Activated CD4-positive, alpha-beta T cell treated with anti-CD3 and anti-CD28 coated beads, Interleukin-2, amount 50 U/mL, for 1 hour (primary cell): ENCODE results near the gene TMEM53.

Experiments used
- DNase-seq: peaks from one replicate; pipeline ENCODE4 v3.0.0-alpha.2; 2020

Gene TMEM53

DNA sequence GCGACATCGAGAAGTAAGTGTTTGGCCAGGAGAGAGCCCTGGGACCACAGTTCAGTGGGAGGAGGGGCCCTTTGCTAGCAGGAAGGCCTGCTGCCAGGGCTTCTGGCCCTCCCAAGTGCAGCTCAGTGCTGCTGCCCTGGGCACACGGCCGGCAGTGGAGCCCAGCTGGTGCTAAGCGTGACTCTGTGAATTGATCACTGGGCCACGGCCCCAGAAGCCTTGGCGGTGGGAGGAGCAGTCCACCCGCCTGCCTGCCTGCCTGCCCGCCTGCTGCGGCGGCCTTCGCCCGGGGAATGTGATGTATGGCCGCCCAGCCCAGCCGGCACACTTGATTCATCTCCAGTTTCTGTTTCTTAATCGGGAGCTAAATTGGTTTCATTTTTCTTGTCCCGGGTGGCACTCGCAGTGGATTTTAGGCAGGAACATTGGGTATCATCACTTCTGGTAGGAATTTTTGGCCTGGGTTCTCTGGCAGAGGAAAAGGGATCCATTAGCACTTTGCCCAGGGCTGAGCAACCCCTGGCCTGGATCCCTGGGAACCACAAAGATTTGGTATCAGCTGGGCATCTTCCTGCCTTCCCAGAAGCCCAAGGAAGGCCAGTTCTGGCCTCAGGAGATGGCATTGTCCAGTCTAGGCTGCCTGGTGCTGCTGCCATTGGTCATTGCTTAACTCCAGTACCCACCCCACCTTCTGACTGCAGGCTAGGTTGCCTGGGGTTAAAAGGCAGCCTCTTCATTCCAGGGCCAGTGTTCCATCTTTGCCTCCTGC is 28.6 kb downstream of the TMEM53 start:
- DNase-seq = no peak

DNA sequence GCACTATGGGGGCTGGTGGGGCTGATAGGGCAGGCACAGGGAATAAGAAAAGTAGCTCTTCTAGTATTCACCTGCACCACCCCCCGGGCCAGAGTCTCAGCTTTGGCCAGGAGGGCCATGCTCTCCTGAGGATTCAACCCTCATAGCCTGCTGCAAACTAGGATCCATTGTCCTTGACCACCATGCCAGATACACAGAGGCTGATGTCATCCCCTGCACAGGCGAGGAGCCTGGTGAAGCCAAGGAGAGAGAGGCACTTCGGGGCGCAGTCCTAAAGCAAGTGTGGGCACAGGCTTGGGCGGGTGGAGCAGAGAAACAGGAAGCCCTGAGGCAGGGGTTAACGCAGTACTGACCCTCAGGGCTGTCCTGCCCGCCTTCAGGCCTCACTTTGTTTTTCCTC is 29.5 kb downstream of the TMEM53 start:
- no peak for DNase-seq

DNA sequence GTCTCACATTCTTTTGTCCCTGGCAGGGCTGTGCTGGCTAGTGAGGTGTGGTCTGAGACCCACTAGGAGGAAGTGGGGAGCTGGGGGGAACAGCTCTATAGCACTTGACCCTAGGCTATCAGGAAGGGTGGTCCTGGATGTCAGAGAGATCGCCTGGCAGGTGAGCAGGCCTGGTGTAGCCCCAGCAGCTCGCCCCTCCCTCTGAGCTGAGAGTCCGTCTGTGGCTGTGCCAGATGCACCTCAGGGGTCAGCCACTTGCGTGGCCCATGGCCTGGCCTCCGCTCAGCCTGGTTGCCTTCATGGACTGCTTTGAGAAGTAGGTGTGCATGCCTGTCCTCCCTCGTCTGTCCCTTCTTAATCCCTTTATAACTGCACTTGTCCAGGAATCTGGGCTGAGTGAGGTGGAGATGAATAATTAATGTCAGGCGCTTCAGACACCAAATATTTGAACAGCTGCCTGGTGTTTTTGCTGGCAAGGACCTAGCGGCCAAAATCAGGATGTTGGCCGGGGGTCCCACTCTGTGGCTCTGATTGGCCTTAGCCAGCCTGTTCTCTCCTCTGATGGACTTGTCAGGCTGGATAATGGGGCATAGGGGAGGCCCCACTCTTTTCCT is 30.5 kb downstream of the TMEM53 start:
- no peak for DNase-seq

DNA sequence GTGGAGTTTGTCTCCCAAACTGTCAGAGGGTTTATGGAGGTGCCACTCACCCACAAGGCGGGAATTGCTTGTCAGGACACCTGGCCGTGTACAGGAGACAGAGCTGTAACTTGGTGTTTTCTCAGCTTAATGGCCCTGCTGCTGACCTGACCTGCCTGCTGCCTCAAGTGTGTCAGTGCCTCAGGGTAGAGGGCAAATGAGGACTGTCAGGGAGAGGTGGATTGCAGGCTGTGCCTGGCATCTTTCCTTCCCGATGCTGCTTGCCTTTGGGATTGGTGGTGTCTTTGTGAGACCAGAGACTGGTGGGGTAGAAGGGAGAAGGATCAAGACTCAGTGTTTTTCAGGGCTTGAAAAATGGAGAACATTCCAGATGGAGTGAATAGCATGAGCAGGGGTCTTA is 31.4 kb downstream of the TMEM53 start:
- no peak for DNase-seq

DNA sequence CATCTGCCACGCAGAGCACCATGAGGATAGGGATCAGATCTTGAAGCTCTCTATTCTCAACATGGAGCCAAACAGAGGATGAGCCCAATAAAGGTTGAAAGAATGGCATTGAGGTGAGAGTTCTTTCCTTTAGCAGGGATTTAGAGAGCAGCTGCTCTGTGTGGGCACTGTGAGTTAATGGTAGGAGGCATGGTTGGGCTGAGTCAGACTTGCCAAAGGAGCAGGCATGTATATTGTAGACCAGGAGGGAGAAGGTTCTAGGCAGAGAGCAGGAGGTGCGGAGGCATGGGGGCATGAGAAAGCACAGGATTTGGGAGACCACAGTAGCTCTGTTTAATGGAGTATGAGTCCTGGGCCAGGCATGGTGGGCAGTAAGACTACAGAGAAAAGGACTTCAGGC is 32.0 kb downstream of the TMEM53 start:
- no peak for DNase-seq

DNA sequence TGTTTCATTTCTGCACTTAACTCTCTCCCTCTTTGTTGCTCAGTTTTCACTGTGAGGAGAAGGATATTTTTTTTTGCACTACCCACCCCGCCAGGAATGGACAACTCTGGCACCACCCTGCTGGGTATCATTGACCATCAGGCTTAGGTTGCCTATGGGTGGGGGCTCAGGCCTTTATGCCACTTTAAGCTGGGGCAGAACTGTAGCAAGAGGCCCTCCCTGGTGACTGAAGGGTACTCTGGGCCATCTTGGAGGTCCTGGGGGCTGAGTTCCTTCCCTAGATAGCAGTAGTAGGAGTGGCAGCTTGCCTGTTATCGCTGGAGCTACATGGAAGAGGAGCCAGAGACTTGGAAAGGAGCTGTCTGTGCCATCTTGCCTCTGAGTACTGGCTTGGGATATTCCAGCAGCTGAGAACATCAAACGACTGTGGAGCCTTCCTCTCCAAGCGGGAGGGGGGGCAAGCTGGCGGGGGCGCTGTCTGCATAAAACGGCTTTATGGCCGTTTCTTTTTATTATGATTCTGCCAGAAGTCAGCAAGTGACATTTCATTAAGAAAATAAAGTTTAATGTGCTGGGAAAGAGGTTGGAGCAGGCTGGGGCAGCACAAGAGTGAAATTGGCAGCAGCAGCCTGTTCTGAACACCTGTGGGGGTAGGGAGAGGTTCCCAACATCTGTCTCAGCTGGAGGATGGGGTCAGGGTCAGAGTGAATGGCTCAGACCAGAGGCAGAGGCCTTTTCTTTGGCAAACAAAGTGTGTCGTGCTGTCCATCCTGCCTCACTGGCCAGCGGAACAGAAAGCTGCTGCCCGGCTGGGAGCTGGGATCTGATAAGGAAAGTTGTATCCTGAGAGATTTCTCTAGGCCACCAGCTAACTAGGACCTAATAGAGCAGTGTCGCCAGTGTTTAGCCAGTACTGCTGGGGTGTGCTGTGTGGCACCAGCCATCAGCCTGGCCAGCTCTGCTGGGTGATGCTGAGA is 32.9 kb downstream of the TMEM53 start:
- DNase-seq = no peak

DNA sequence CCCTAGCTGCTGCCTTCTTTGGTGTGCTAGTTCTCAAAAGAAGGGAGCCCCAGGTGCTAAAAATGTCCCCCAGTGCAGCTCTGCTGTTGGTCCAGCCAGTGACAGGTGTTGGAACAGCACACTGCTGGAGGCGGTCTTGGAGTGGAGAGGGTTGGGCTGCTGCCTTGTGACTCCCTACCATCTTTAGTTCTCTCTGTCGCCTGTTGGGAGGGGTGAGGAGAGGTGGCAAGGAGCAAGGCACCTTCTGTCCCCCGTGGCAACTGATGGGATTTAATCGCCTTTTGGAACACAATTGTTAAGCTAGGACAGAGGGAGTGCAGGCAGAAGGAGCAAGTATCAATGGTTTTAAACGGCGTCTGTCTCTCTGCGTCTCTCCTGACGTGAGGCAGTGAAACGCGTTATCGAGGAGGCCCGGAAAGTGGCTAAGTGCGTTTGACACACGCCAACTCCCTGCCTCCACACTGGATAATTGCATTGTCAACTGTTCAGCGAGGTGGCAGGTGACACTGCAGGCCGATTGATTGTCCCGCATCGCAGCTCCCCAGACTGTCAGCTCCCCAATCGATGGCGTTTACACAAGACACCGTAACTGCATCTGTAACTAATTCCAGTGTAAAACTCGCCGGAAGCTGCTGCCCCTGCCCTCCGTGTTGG is 34.0 kb downstream of the TMEM53 start:
- DNase-seq = no peak

DNA sequence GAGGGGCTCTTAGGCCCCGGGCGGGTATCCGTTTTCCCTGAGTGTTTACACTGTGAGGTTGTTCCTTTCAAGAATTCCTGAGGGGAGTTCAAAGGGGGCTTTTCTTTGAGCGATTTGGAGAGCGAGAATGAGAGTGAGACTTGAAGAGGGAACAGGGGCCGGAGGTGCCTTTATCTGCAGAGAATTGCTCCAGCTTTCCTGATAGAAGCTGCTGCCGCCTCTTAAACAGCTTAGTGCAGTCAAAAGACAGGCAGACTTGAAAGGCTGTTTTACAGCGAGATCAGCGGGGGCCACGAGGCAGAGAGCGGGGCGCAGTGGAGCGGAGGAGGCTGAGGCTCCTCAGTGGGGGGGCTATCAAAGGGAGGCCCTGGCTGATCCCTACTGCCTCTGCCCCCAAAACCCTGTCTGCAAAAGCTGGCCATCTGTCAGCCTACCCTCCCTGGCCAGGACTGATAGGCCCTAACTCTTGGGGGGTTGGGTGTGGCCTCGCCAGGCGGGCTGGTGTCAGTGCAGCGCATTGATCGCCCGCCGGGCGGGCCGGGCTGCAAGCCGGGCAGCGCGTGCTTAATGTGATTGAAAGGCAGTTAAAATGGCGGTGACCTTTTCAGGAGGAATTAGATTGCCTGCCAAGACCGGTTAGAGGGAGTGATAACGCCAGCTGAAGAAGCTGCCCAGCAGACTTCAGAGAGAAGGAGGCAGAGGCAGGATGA is 36.4 kb downstream of the TMEM53 start:
- DNase-seq = no peak

DNA sequence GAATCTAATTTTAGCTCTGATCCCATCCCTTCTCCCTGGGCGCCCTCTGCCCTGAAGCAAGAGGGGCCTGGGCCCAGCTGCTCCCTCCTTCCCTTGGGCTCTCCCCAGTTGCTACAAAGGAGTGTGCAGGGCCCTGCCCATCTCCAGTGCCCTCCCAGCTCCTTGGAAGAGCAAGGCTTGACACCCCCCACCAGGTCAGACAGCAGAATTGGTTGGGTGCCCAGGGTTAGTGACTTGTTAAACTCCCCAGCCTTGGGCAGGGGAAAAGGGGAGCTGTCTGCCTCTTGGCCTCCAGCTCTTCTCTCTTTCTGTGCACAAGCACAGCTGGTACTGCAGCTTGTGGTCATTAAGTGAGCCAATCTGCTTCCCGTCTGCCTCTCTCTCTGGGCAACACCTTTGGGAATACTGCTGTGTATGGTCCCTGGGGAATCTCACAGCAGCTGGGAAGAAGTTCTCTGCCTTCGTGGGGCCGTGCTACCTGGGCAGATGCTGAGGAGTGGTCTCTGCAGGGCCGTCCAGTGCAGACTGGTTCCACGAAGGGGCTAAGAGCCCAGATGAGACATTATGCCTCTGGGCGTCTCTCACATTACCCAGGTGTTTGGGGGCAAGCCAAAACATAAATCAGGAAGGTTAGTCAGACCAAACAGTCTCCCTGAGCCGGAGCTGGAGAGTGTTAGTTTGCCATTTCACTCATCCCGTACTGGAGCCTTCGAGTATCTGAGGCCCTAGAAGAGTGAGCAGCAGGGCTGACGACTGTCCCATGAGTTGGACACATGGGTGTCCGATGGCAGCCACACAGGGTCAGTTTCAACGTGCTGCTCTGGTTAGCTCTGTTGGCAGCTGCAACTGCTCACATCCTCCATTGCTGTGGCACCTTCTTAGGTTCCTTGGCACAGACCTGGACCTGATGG is 37.3 kb downstream of the TMEM53 start:
- DNase-seq = no peak

DNA sequence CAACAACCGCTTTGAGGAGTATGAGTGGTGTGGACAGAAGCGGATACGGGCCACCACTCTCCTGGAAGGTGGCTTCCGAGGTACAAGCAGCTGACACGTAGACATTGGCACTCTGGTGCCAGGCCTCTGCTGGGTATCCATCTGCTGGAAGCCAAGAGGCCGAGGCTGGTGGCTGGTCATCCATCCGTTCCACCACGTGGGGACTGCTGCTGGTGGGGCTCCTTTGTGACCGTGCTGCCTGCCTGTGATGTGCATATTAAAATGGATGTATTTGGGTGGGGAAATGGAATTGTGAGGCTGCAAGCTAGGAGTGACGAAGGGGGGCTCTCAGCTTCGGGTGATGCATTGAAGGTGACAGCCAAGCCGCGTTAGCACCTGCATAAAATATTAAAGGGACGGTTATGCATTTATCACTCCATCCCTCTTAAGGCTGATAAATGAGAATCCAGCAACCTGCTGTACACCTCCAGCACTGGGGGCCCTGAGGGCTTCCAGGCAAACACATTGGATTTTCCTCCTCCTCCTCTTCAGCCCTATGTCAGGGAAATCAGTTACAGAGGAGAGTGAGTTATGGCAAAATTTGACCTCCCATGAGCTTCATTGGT is 38.1 kb downstream of the TMEM53 start:
- no peak for DNase-seq

DNA sequence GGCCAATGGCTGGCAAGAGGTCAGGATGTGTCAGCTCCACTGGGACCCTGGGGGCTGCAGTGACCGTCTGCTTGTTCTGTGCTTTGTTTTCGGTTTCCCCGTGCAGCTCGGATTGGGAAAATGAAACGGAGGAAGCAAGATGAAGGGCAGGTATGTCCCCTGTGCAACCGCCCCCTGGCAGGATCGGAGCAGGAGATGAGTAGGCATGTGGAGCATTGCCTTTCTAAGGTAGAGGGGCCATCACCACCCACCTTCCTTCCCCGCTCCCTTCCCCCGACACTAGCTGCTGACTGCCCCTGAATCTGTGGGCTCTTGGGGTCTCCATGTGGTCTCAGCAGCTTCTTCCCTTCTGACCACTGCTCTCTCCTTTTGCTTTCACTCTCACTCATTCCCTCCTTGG is 38.8 kb downstream of the TMEM53 start:
- DNase-seq = no peak

DNA sequence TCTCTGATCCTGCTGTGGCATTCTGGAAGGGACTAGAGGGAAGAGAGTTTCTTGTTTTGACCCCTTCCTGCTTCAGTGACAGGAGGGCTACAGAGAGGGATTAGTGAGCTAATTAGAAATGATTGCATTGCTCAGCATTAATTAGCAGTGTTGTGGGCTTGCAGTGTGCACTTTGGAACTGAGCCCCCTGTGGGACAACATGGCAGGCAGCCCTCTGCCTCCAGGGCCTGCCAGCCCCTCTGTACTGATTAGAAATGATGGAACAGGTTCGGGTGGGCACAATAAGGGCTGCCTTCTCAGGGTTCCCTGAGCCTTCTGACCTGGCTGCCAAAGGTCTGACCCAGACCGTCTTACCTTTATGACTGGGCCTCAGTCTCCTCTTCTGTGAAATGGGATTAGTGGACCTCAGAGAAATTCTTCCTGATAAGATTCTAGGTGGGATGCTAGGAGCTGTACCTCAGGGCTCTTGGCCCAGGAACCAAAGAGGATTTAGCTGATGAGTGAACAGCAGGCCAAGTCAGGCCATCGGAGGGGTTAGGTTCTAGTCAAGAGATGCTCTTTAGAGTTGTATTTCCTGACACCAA is 39.6 kb downstream of the TMEM53 start:
- no peak for DNase-seq

DNA sequence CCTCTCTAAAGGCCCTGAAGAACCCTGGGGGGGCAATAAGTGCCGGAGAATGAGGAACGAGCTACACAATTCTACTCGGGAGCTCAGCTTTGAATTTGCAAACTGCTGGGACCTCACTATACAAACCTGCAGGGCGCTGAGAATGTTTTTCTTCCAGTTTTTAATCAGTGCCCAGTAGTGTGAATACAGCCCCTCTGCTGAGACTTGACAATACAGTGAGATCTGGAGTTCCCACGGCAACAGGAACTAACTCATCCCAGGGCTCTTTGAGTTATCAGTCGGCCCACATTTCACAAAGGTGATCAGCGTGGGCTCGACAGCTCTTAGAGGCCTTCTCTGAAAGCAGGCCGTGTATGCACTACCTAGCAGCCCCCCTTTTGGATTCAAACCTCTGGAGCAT is 41.7 kb downstream of the TMEM53 start:
- DNase-seq = no peak

DNA sequence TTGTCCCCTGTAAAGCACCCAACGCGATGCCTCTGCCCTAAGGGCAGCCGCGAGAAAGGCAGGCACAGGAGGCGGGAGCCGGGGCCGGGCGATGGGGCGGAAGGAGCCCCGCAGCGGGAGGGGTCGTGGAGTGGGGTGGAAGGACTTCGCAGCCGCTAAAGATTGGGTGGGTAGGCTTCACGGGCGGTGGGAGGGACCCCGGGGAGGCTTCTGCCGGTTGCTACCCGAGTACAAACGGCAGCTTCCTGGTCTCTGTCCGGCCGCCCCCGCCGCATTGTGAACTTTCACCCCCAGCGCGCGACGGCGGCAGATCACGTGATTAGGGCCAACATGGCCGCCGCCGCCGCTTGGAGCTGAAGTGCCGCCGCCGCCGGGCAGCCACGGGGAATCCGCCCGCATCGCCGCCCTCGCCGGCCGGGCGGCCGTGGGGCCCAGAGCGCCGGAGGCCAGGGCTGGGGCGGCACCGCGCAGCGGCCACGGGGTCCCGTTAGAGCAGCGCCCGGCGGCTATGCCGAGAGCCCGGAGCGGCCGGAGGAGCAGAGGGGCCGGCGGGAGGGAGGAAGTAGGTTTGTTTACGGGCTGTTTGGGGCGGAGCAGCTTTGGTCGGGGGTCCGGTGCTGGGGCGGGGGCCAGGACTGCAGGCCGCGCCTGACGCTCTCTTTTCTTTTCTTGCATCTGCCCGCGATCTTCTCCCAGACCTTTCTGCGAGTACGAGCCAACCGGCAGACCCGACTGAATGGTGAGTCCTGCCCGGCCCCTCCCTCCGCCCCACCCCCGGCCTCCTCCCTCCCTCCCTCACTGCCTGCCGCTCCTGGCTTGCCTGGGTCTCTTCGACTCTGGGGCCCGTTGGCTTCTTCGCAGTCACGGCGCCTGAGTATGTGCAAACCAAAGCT is 42.4 kb downstream of the TMEM53 start:
- DNase-seq = peak; percentile 85

DNA sequence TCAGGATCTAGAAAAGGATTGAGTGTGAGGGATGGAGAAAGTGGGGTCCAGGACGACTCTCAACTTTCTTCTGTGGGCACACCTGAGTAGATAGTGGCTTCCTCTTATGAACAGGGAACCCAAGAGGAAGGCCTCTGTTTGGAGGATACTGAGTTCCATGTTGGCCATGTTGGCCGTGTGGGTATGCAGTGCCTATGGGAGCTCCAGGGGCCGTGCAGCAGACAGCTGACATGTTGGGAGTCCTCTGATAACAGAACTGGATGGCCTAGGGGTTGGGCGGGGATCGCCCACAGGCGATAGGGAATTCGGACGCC is 43.0 kb downstream of the TMEM53 start:
- no peak for DNase-seq

DNA sequence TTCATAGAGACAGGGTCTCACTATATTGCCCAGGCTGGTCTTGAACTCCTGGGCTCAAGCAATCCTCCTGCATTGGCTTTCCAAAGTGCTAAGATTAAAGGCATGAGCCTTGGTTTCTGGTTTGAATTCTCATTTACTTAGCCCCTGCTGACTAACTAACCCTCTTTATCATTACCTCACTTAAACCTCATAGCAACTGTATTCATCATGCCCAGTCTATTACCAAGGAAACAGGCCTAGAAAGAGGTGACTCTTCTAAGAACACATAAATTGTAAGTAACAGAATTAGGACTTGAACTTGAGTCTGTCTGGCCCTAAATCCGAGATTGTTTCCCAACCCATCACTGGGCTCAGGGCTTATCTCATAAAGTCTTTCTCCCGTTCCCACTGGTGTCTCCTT is 44.2 kb downstream of the TMEM53 start:
- DNase-seq = no peak

DNA sequence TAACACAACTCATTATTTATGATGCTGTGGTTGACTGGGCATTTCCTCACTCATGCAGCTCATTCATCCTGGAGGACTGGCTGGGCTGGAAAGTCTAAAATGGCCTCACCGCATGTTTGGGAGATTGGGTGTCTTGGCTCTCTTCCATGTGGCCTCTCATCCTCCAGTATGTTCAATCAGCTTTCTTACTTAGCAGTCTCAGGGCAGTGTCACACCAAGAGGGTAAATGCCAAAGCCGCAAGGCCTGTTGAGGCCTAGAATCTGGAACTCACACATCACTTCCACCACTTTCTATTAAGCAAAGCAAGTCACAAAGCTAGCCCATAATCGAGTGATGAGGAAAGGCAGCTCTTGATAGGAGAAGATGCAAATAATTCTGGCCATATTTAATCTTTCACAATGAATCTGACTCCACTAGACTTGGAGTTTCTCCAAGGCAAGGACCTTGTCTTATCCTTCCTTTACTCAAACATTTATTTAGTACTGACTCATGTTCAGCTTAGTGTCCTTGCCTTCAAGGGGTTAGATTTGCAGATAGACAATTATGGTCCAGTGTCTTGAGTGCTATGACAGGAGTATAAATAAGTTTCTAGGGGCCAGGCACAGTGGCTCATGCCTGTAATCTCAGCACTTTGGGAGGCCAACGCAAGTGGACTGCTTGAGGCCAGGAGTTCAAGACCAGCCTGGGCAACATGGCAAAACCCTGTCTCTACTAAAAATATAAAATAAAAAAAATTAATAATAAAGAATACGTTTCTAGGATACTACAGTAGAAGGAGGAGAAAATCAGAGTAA is 45.1 kb downstream of the TMEM53 start:
- DNase-seq = no peak

DNA sequence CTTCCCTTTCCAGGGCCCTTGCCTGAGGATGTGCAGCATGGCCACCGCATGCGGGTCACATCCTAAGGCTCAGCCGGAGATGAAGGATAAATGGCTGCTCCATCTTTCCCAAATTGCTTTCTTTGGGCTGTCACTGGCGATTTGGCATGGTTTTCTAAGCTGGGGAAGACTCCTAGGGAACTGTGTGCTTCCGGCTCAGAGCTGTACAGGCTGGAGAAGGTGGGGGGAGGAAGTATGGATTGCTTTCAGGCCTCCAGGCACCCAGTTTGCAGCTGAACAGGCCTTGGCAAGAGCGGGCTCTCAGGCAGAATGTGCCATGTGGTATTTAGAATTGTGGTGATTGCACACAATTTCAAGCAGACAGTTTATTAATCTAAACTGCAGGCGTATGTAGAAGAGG is 48.9 kb downstream of the TMEM53 start:
- DNase-seq = no peak
